K562 (cell line): Measurements from ENCODE around the gene WFDC8. TPM values are rescaled to one million over a fixed set of nuclear protein-coding genes. Genes with fewer than 3 reads are reported as not detected.

ENCODE experiments used
- ATAC-seq: fragments of 200-7000 bp; cut with Tn5 transposase; 3 replicates; pipeline ENCODE4 v1.9.1; 2020; ENCODE audit warnings: moderate library complexity
- BruUV-seq: library from RNA; stranded (reverse); fragments of 400-500 nt; replicated peaks from 2 replicates; lab custom pipeline; 2021; lab: Mats Ljungman, UMichigan
- CTCF ChIA-PET: fragments of 300-600 bp; formaldehyde crosslinking; extraction: SDS; loops from one replicate; lab custom pipeline; 2021; ENCODE audit warnings: low intra/inter-chr PET ratio; lab: Yijun Ruan, JAX
- POLR2A ChIA-PET: fragments of 300-600, 350-650 bp; sonication (Branson Sonifier 250); formaldehyde crosslinking; extraction: SDS; loops from one replicate; lab custom pipeline; 2021; ENCODE audit warnings: antibody characterized with exemption, inconsistent platforms; lab: Yijun Ruan, JAX
- DNase-seq, 4 experiments: peaks; one replicate each; pipeline versions ENCODE4 v3.0.0 to v3.0.0-alpha.2; 2011 to 2018; ENCODE audit warnings: low spot score in 3 of 4, mixed read lengths in 3 of 4; ENCODE audit errors: extremely low read depth in 1 of 4
- FAIRE-seq: peaks from 2 replicates; lab custom pipeline; 2011; peaks lifted over from hg19 to GRCh38; lab: Jason Lieb, UNC
- H2AFZ ChIP-seq: 2 replicates; pipeline ENCODE4 v1.6.0; 2011; ENCODE audit warnings: low read depth, low read length, control low read depth, inconsistent platforms
- H3K27ac ChIP-seq: fragments of 200-600 bp; 3 replicates; pipeline ENCODE4 v1.8.0; 2011; ENCODE audit warnings: low read depth, mild to moderate bottlenecking, control low read depth, inconsistent platforms, low read length, moderate library complexity, mixed read lengths; ENCODE audit errors: extremely low read depth
- H3K27me3 ChIP-seq, 2 experiments: fragments of 300-600 bp in 1 of 2; 2 replicates in 1 of 2; 3 replicates in 1 of 2; pipeline versions ENCODE4 v1.6.0 to v1.8.0; 2011; ENCODE audit warnings: inconsistent platforms in 2 of 2, low read length in 2 of 2, mild to moderate bottlenecking in 1 of 2, mixed read lengths in 1 of 2, moderate library complexity in 1 of 2; ENCODE audit not compliant: control insufficient read depth in 2 of 2, insufficient read depth in 2 of 2
- H3K36me3 ChIP-seq: fragments of 300-600 bp; 3 replicates; pipeline ENCODE4 v1.8.0; 2011; ENCODE audit warnings: mild to moderate bottlenecking, low read length, inconsistent platforms; ENCODE audit not compliant: control insufficient read depth, insufficient read depth
- H3K4me1 ChIP-seq, 2 experiments: fragments of 200-600 bp in 1 of 2; replicated peaks in 1 of 2; 2 replicates in 1 of 2; 3 replicates in 1 of 2; pipeline versions ENCODE4 v1.5.1 to v1.8.0; 2011; ENCODE audit warnings: inconsistent platforms in 2 of 2, low read length in 2 of 2, mild to moderate bottlenecking in 1 of 2, mixed read lengths in 1 of 2, moderate library complexity in 1 of 2; ENCODE audit not compliant: control insufficient read depth in 2 of 2, insufficient read depth in 2 of 2
- H3K4me2 ChIP-seq: 2 replicates; pipeline ENCODE4 v1.6.1; 2011; ENCODE audit warnings: low read length, control low read depth, inconsistent platforms, mixed read lengths; ENCODE audit not compliant: insufficient read depth
- H3K4me3 ChIP-seq: fragments of 200-600 bp; sonication (generic), shearing (Covaris generic); 2 replicates; pipeline ENCODE4 v1.5.1; 2016; ENCODE audit warnings: control low read depth, inconsistent platforms
- H3K79me2 ChIP-seq: fragments of 200-600 bp; 3 replicates; pipeline ENCODE4 v1.8.0; 2011; ENCODE audit warnings: low read length, inconsistent platforms; ENCODE audit not compliant: control insufficient read depth, insufficient read depth
- H3K9ac ChIP-seq, 2 experiments: 2 replicates each; pipeline versions ENCODE4 v1.6.0 to v1.6.1; 2011; ENCODE audit warnings: low read depth in 2 of 2, low read length in 2 of 2, control low read depth in 1 of 2, inconsistent platforms in 1 of 2, mild to moderate bottlenecking in 1 of 2, mixed read lengths in 1 of 2; ENCODE audit not compliant: insufficient read depth in 1 of 2
- H3K9me1 ChIP-seq: one replicate; pipeline ENCODE4 v1.6.0; 2011; ENCODE audit warnings: inconsistent platforms, mild to moderate bottlenecking, low read length, moderate library complexity; ENCODE audit not compliant: control insufficient read depth, insufficient read depth
- H3K9me3 ChIP-seq: replicated peaks from 2 replicates; pipeline ENCODE4 v1.5.1; 2011; ENCODE audit warnings: low read depth, low read length, inconsistent platforms; ENCODE audit not compliant: control insufficient read depth, insufficient read depth
- H4K20me1 ChIP-seq: replicated peaks from 2 replicates; pipeline ENCODE4 v1.6.1; 2011; ENCODE audit warnings: low read length, inconsistent platforms, mixed read lengths; ENCODE audit not compliant: control insufficient read depth, insufficient read depth
- HMG20B ChIP-seq: fragments of 250-450 bp; sonication (Bioruptor Pico); IDR thresholded peaks from 2 replicates; pipeline ENCODE4 v1.5.0; 2021; ENCODE audit warnings: mild to moderate bottlenecking
- KDM5B ChIP-seq: fragments of 200-600 bp; sonication (generic); IDR thresholded peaks from 2 replicates; pipeline ENCODE4 v1.6.1; 2012; ENCODE audit warnings: low read depth, mild to moderate bottlenecking, moderate library complexity, low read length, control low read depth, inconsistent platforms; ENCODE audit not compliant: insufficient replicate concordance
- POLR2H ChIP-seq: IDR thresholded peaks from 2 replicates; pipeline ENCODE4 v1.6.1; 2016; ENCODE audit warnings: missing genetic modification characterization, low read depth, mild to moderate bottlenecking, control low read depth, missing compliant biosample characterization, moderate library complexity
- SP2 ChIP-seq: IDR thresholded peaks from 2 replicates; pipeline ENCODE4 v1.6.1; 2011; ENCODE audit warnings: mild to moderate bottlenecking, low read depth, low read length, moderate library complexity; ENCODE audit not compliant: poor library complexity, severe bottlenecking; ENCODE audit errors: extremely low read depth
- ZNF436 ChIP-seq: fragments of 250-450, 450-650 bp; sonication (Bioruptor Pico); formaldehyde crosslinking; IDR thresholded peaks from 2 replicates; pipeline ENCODE4 v1.7.0; 2020; ENCODE audit warnings: mild to moderate bottlenecking
- WGBS: fragments of 100-300 bp; shearing (Covaris generic); methylation state at CpG from one replicate; pipeline ENCODE4 v1.1.6; 2016; ENCODE audit warnings: low coverage, mixed read lengths; ENCODE audit not compliant: insufficient coverage; ENCODE audit errors: missing lambda C conversion rate; 5-methylcytosine and 5-hydroxymethylcytosine counted together
- in situ Hi-C: fragments of 300-500 bp; cut with MboI; formaldehyde crosslinking; loops from 4 replicates; pipeline ENCODE4 v1.15.0; 2018; ENCODE audit warnings: inconsistent platforms, mixed read lengths
- intact Hi-C: fragments of 100-400 bp; cut with micrococcal nuclease; formaldehyde crosslinking; loops from 2 replicates; pipeline ENCODE4 v1.14.2; 2022
- polyA plus RNA-seq, 8 experiments: library from polyadenylated mRNA; depleted of rRNA in 4 of 8; stranded (reverse) in 5 of 8; unstranded in 3 of 8; fragments of >200 nt; fragmentation: Nextera tagmentation in 2 of 8; fragmentation: Illumina TruSeq in 1 of 8; extraction: Ambion mirVana in 2 of 8; extraction: Trizol in 1 of 8; gene quantifications; 2 replicates each; pipeline versions ENCODE4 v1.2.1 to v1.2.3, GENCODE V29; 2011 to 2014; ENCODE audit warnings: inconsistent platforms in 1 of 8, missing spikeins in 1 of 8
- total RNA-seq, 7 experiments: library from RNA; depleted of rRNA in 6 of 7; stranded (reverse); fragments of >200 nt in 6 of 7; fragmentation: Illumina TruSeq in 2 of 7; extraction: Trizol in 2 of 7; gene quantifications; 2 replicates each; pipeline versions ENCODE4 v1.2.1 to v1.2.3, GENCODE V29; 2011 to 2021; ENCODE audit warnings: low replicate concordance in 1 of 7

Gene WFDC8
- total and polyA plus RNA-seq, 9 of the 15 experiments (the other 6 are each of a cell fraction or from before 2014, with no cell fraction given) = not detected

- no peak for TF ChIP-seq SP2
Observed at GRCh38 chr20:45595235-45595634, 16.2 kb upstream of the WFDC8 start (continued).

- intact Hi-C loops = no loop called here
- Histone ChIP-seq H3K9me3 (no peaks in the 10 kb centered on the region), H3K9me1 (no peaks in the 10 kb centered on the region), H4K20me1 (no peaks in the 10 kb centered on the region), H3K4me3 (no peak overlapping the region), H3K9ac (no peak overlapping the region), H3K27me3 (no peaks in the 10 kb centered on the region), H3K4me1 (no peaks in the 10 kb centered on the region), H3K4me2 (no peak overlapping the region), H2AFZ (no peak overlapping the region), H3K79me2 (no peaks in the 10 kb centered on the region), H3K27ac (no peak overlapping the region), H3K36me3 (no peaks in the 10 kb centered on the region)
- TF ChIP-seq KDM5B = no peak
- TF ChIP-seq HMG20B (CRISPR knock-in tag) = no peak
- TF ChIP-seq POLR2H = no peak
- TF ChIP-seq ZNF436 (CRISPR knock-in tag) = no peak
- no peak for FAIRE-seq
- no peak for DNase-seq
- in situ Hi-C loops = no loop called here
- 4% methylated on average over 1 of the region's 1 CpG for WGBS
- ChIA-PET CTCF (interaction anchor here (3.5 kb wide), 1 partner anchor 178 kb away, joined by 29 read pairs; no protein-coding TSS in a partner anchor), POLR2A (no interaction called here)
- no TSS peak for BruUV-seq
- no peak for ATAC-seq
Observed at GRCh38 chr20:45593498-45593897, 14.4 kb upstream of the WFDC8 start.
